K562 (cell line): Measurements from ENCODE around the gene AZU1. TPM values are rescaled to one million over a fixed set of nuclear protein-coding genes. Genes with fewer than 3 reads are reported as not detected.

ENCODE experiments used
- BRF1 ChIP-seq: IDR thresholded peaks from 3 replicates; pipeline ENCODE4 v1.6.1; 2011; ENCODE audit warnings: borderline replicate concordance, mild to moderate bottlenecking; ENCODE audit not compliant: insufficient read length; ENCODE audit errors: extremely low read depth
- CBX3 ChIP-seq, 2 experiments: IDR thresholded peaks; 1 replicate in 1 of 2; 2 replicates in 1 of 2; pipeline ENCODE4 v1.6.1; 2012; ENCODE audit warnings: inconsistent platforms in 2 of 2, low read length in 2 of 2, borderline replicate concordance in 1 of 2, control low read depth in 1 of 2
- CBX5 ChIP-seq: IDR thresholded peaks from 2 replicates; pipeline ENCODE4 v1.6.1; 2014; ENCODE audit warnings: low read depth, borderline replicate concordance
- CHD4 ChIP-seq: fragments of 200-600 bp; sonication (generic); IDR thresholded peaks from 3 replicates; pipeline ENCODE4 v1.6.1; 2012; ENCODE audit warnings: low read depth, mild to moderate bottlenecking, mixed read lengths, low read length, inconsistent platforms; ENCODE audit not compliant: insufficient read depth, insufficient replicate concordance, poor library complexity, severe bottlenecking
- LEF1 ChIP-seq: fragments of 450-650 bp; IDR thresholded peaks from 2 replicates; pipeline ENCODE4 v1.6.1; 2016; ENCODE audit warnings: mild to moderate bottlenecking
- NCOA6 ChIP-seq: fragments of 450-650 bp; IDR thresholded peaks from 2 replicates; pipeline ENCODE4 v1.6.1; 2017; ENCODE audit warnings: mild to moderate bottlenecking
- NR0B1 ChIP-seq: fragments of 450-650 bp; IDR thresholded peaks from one replicate; pipeline ENCODE4 v1.6.1; 2018; ENCODE audit warnings: mild to moderate bottlenecking, moderate library complexity; ENCODE audit not compliant: partially characterized antibody
- PKNOX1 ChIP-seq: fragments of 450-650 bp; IDR thresholded peaks from 2 replicates; pipeline ENCODE4 v1.6.1; 2016
- POU5F1 ChIP-seq: fragments of 150-350 bp; IDR thresholded peaks from 2 replicates; pipeline ENCODE4 v1.6.1; 2014; ENCODE audit warnings: borderline replicate concordance, low read length, low read depth, mild to moderate bottlenecking; ENCODE audit not compliant: partially characterized antibody
- PRMT5 ChIP-seq: sonication (generic); formaldehyde crosslinking; IDR thresholded peaks from 2 replicates; pipeline ENCODE4 v1.5.0; 2020; ENCODE audit warnings: missing genetic modification reagents
- STAT6 ChIP-seq: sonication (generic); formaldehyde crosslinking; IDR thresholded peaks from 2 replicates; pipeline ENCODE4 v1.8.1; 2023; ENCODE audit warnings: mild to moderate bottlenecking, missing genetic modification reagents
- UBTF ChIP-seq, 2 experiments: IDR thresholded peaks; 2 replicates each; pipeline ENCODE4 v1.6.1; 2012; ENCODE audit warnings: improper control_type of control experiment in 2 of 2, low read depth in 2 of 2, low read length in 2 of 2, borderline replicate concordance in 1 of 2
- ZNF134 ChIP-seq: fragments of 250-450 bp; sonication (Bioruptor Pico); conservative IDR thresholded peaks from 2 replicates; pipeline ENCODE4 v1.4.0; 2020
- ZNF232 ChIP-seq: sonication (generic); formaldehyde crosslinking; IDR thresholded peaks from 2 replicates; pipeline ENCODE4 v1.8.0; 2022; ENCODE audit warnings: mild to moderate bottlenecking, missing genetic modification reagents
- ZNF354B ChIP-seq: fragments of 250-450 bp; sonication (Bioruptor Pico); IDR thresholded peaks from 2 replicates; pipeline ENCODE4 v1.4.0; 2020
- ZNF644 ChIP-seq: fragments of 200-800 bp; sonication (Bioruptor generic); IDR thresholded peaks from 2 replicates; pipeline ENCODE4 v1.6.1; 2016; ENCODE audit warnings: low read depth, missing genetic modification characterization, missing compliant biosample characterization
- ZNF668 ChIP-seq: fragments of 250-450 bp; sonication (Bioruptor Pico); IDR thresholded peaks from 2 replicates; pipeline ENCODE4 v1.8.0; 2022; ENCODE audit warnings: mild to moderate bottlenecking, inconsistent platforms
- polyA plus RNA-seq, 8 experiments: library from polyadenylated mRNA; depleted of rRNA in 4 of 8; stranded (reverse) in 5 of 8; unstranded in 3 of 8; fragments of >200 nt; fragmentation: Nextera tagmentation in 2 of 8; fragmentation: Illumina TruSeq in 1 of 8; extraction: Ambion mirVana in 2 of 8; extraction: Trizol in 1 of 8; gene quantifications; 2 replicates each; pipeline versions ENCODE4 v1.2.1 to v1.2.3, GENCODE V29; 2011 to 2014; ENCODE audit warnings: inconsistent platforms in 1 of 8, missing spikeins in 1 of 8
- total RNA-seq, 7 experiments: library from RNA; depleted of rRNA in 6 of 7; stranded (reverse); fragments of >200 nt in 6 of 7; fragmentation: Illumina TruSeq in 2 of 7; extraction: Trizol in 2 of 7; gene quantifications; 2 replicates each; pipeline versions ENCODE4 v1.2.1 to v1.2.3, GENCODE V29; 2011 to 2021; ENCODE audit warnings: low replicate concordance in 1 of 7

Gene AZU1
- total and polyA plus RNA-seq, 9 of the 15 experiments (the other 6 are each of a cell fraction or from before 2014, with no cell fraction given) = 0.29 to 1.9 (median 0.59) TPM; not detected in 3

- TF ChIP-seq POU5F1 (no peak), PRMT5 (CRISPR knock-in tag) (no peak), ZNF232 (no peak), NR0B1 (no peak), NCOA6 (no peak; the same call in 1 of the 2 replicates), ZNF354B (CRISPR knock-in tag) (no peak), PKNOX1 (peak; percentile 32), UBTF (IDR thresholded peaks at IDR 0.05; ENCODE audit: borderline replicate concordance in 1 of 2, low read depth in 2 of 2, low read length in 2 of 2) (0 out of 4 replicates have a peak, but pooled peaks of 1 of the 2 experiments have one; percentile 56), CBX3 (IDR thresholded peaks at IDR 0.05; ENCODE audit: borderline replicate concordance in 1 of 2, low read length in 2 of 2) (peak in 1 of 2 experiments; percentile 93; a peak in 2 of 3 replicates), STAT6 (peak; percentile 55; the same call in 1 of the 2 replicates), CHD4 (no peak), ZNF668 (0 out of 2 replicates have a peak, but pooled peaks have one; percentile 18), ZNF644 (tag) (no peak), LEF1 (no peak), BRF1 (no peak), CBX5 (no peak), ZNF134 (no peak)
Measured at GRCh38 chr19:861756-862580, 34.3 kb downstream of the AZU1 start (continued).
